GM21529 (cell line): ENCODE data around the gene VWC2L.

Experiments used
- ATAC-seq: cut with Tn5 transposase; IDR thresholded peaks from one replicate; pipeline ENCODE4 v1.9.1; 2021; ENCODE audit not compliant: unreplicated experiment

VWC2L gene

GRCh38 chr2:214533541-214533940 lies 122.7 kb downstream of the VWC2L start:
- no peak for ATAC-seq

- ATAC-seq: no peak
These were observed 125.8 kb downstream of the VWC2L start for GRCh38 chr2:214536625-214537024.

GRCh38 chr2:214537929-214538328 lies 127.1 kb downstream of the VWC2L start:
- ATAC-seq: no peak

- ATAC-seq: no peak
These were observed 131.4 kb downstream of the VWC2L start for GRCh38 chr2:214542295-214542694.

- ATAC-seq: no peak
These were observed 132.0 kb downstream of the VWC2L start for GRCh38 chr2:214542866-214543265.

DNA sequence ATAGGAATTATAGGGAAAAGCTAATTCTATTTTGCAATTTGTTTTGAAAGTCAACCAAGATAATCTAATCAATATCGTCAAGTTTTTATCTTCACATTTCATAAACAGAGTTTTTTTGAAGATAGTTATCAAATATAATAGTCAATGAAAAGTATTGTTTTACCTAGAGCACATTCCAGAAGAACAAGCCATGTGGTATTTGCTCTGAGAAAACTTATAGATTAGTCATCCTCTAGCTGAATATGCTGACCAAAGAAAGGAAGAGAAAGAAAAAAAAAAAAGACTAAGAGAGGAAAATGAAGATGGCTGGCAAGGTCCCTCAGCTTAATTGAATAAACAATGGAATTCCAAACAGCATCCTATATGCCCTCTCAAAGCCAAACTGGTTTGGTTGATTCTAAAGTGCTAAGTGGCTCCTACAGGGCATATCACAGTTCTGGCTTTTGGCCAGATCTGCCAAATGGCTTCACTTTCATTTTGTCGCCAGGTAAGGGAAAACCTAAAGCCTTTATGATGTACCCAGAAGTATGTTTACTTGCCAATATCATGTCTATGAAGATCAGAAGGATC lies 132.6 kb downstream of the VWC2L start:
- no peak for ATAC-seq

- no peak for ATAC-seq
These were observed 135.2 kb downstream of the VWC2L start for GRCh38 chr2:214545898-214546542.

GRCh38 chr2:214547931-214548330 lies 137.1 kb downstream of the VWC2L start:
- no peak for ATAC-seq

DNA sequence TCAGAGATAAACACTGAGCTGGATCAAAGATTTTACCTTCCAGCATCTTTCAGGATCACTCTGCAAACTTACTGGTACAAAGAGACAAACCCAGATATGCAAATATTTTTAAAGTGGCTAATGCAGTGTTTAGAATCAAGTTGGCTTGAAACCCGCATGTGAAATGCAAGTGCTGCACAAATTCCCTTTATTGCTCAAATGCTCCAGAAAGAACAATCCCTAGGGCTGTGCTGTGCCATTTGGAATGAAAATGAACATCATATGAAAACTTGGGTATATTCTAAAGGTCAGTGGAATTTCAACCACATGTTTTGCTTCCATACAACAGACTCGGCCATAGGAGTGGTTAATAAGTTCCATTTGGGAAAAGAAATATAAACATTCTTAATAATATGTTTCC lies 139.1 kb downstream of the VWC2L start:
- ATAC-seq: no peak

GRCh38 chr2:214550786-214551185 lies 139.9 kb downstream of the VWC2L start:
- ATAC-seq: no peak

- no peak for ATAC-seq
These were observed 147.0 kb downstream of the VWC2L start for GRCh38 chr2:214557884-214558283.

- ATAC-seq: no peak
These were observed 147.5 kb downstream of the VWC2L start for GRCh38 chr2:214558341-214558740.

GRCh38 chr2:214560176-214560575 lies 149.3 kb downstream of the VWC2L start:
- no peak for ATAC-seq

DNA sequence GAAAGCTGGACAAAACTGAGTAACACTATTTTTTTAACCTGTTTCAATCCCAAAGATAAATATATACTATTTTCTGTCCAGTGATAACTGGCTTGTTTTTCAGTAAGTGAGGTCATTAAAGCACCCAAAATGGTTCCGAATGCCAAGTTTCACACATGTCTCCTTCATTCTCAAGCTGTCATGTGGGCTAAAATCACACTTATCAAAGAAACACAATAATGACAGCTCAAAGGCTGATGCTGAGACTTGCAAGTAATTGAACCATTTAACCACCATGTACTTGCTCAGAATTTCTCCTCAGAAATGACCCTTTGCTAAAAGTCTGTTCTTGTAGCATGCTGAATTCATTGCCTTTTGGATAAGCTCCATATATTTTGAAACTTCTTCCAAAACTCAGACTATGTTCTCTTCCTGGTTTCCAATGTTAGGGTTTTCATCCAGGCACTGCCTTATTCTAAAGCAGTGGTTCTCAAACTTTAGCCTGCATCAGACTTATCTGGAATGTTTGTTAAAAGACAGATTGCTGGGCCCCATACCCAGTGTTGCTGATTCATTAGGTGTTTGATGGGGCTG lies 149.8 kb downstream of the VWC2L start:
- no peak for ATAC-seq

DNA sequence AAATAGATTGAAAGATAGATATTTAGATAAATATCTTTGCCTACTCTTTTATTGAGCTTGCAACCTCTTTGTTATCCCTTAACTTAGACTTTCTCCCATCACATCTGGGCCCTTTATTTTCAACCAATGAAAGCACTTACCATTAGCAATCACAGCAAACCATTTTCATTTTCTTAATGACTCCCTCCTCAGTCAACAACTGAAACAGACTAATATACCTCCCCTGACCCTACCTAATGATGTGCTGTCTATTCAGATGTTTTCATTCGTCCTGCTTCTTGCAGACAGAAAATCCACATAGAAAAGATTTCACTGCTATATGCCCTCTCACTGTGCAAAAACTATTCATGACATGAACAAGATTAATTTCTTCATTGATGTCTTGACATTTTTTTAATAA lies 154.4 kb downstream of the VWC2L start:
- no peak for ATAC-seq

DNA sequence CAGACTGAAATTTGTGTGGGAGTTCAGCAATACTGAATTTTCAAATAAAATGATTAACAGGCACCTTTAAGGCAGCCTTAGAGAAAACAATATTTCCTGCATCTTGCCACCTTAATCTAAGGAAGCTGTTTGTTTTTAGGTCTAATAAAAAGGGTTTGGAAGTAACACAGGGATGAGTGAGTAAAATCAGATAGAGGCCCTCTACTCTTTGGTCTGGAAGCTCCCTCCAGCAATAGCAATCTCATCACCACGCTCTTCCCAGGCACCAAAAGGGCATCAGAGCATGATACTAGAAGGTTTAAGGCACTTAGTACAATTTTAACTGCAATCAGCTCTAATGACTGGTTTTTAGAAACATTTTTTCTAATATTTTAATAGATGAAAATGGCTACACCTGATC lies 155.6 kb downstream of the VWC2L start:
- ATAC-seq: no peak

DNA sequence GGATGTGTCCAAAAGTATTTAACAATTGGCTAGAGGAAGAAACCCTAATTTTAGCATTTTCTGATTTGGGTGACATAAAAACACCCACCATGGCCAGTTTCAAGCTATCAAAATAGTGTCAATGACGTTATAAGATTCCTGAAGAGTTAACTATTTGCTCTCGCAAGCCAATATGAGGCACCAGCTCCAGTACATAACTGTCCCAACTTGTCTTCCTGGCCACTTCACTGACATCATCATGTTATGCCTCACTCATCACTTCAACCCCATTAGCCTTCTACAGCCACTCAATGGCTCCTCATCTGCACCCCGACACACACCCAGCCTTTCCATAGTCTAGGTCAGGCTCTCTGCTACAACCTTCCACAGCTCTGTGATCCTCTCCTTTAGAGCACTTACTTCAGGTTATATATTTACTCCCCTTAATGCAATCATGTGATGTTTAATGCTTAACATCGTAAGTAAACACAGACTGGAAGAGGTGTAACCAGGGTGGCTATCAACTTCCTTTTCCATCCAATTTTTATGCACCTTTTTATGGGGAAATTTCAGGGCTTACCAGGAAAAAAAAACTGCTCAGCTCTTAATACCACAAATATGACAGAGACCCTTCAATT lies 158.7 kb downstream of the VWC2L start:
- no peak for ATAC-seq

DNA sequence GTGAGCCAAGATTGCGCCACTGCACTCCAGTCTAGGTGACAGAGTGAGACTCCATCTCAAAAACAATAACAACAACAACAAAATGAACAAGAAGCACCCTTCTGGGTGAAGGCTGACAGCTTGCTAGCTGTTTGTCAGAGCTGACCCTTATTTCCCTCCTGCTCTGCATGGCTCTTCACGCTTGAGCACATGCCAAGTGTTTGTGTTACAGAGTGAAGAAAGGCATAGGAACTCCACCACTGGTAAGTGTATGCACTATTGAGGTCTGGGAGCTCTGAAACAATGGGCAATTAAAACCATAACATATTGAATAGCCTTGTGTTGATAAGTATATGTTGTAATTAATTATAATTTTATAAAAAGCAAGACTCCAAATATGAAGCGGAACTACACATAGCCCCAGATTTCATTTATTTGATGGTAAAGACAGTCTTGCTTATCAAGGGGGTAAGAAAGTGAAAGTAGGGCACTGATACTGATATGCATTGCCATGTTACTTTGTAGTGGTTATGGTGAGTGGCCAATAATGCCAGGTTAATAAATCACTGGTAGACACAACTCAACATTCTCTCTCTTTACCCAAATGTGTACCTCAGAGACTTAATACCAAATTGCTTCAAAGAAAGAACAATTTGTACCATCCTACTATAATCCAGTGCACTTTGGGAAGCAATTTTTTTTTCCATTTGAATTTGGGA lies 163.4 kb downstream of the VWC2L start:
- ATAC-seq: no peak

- ATAC-seq: no peak
These were observed 164.2 kb downstream of the VWC2L start for GRCh38 chr2:214575030-214575429.

DNA sequence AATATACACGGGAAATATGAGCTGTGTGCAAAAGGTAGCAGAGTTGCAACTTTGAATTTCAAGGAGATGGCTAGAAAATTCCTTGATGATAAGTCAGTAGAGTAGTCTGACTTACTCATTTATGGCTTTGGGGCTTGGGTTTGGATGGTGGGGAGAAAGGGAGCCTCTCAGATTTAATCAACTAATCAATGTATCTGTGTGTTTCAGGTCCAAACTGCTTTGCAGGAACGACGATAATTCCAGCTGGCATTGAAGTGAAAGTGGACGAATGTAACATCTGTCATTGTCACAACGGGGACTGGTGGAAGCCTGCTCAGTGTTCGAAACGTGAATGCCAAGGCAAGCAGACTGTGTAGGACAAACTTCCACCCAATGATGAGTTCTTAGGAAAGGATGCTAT lies 164.6 kb downstream of the VWC2L start:
- ATAC-seq: no peak

GRCh38 chr2:214577769-214578168 lies 166.9 kb downstream of the VWC2L start:
- ATAC-seq: no peak

GRCh38 chr2:214578442-214578841 lies 167.6 kb downstream of the VWC2L start:
- ATAC-seq: no peak
